HG02884 (cell line): Measurements from ENCODE around the gene PEX10.

Source experiments
- ATAC-seq: cut with Tn5 transposase; IDR thresholded peaks from one replicate; pipeline ENCODE4 v1.9.1; 2021; ENCODE audit warnings: mild to moderate bottlenecking, moderate library complexity; ENCODE audit not compliant: unreplicated experiment

Gene PEX10

DNA sequence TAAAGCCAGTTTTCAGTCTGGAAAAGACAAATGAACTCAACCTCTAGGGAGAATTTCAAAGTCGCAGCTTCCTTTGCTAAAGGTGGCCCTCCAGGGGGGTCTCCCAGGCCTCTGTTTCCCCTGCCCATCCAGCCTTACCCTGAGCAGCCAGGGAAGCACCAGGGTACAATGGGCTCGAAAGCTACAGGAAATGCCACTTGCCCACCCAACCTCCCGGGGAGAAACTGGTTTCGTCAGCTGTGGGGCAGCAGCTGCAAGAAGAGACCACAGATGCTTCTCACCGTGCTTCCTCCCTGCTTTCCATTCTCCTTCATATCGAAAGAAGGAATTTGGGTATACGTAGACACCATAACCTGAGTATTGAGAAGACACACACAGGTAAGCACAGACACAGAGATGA, 22.7 kb downstream of the PEX10 start:
- ATAC-seq, result no peak

GRCh38 chr1:2388004-2388913, 24.1 kb downstream of the PEX10 start:
- no peak for ATAC-seq

DNA sequence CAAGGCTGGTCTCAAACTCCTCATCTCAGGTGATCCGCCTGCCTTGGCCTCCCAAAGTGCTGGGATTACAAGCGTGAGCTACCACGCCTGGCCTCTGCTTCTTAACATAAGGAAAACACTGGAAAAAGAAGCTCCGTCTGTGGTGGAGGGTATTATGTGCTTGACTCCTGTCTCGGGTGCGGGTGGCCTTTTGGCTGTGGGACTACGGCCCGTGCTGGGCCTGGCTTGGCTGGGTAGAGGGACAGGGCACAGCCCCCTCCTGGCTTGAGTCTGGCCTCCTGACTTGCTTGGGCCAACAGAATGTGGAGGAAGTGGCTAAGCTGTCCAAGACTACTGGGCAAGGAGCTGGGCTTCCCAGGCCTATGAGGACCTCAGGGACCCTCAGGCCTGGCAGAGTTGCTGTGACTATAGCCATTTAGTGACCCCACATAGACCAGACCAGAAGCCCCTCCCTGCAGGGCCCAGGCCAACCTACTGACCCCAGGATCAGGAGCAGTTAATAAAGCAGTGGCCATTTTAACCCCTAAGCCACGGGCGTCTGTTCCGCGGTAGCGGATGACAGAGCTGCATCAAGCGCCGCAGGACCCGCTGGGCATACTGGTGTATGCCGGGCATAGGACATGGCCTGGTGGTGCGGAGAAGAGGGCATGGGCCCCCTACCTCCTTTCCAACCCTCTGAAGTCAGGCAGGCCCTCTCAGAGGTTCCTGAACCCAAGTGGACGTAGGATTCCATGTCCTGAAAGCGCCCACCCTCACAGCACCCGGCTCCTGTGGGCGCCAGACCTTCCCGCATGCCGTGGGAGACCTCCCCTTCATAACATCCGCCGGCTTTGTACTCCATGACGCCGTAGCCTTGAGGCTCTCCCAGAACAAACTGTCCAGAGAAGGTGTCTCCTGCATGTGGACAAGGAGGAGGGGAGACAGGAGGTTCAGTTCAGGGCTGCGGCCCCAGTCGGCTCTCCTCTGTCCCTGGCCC, 25.4 kb downstream of the PEX10 start:
- ATAC-seq, result no peak

GRCh38 chr1:2385606-2386280, 26.6 kb downstream of the PEX10 start:
- ATAC-seq, result no peak

DNA sequence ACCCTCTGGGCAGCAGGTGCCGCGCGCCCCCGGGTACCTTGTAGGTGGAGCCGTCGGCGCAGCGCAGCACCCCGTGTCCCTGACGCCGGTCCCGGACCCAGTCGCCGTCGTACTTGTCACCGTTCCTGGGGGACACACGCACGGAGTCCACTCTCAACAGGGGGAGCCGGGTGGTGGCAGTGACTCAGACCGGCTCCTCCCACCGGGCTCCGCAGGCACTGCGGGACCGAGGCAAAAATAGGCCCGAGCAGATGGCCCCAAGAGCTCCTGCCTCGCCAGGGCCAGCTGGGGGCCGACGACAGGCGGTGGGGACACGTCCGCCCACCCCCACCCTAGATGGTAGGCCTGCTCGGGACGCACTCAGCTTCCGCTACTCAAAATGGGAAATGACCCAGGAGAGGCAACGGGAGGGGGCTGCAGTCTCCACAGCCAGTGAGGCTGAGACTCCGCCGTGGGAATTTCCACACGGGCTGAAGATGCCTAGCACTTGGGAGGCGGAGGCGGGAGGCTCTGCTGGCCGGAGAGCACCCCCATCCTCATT, 27.4 kb downstream of the PEX10 start:
- ATAC-seq, result no peak

- ATAC-seq, result no peak
These were observed 28.1 kb downstream of the PEX10 start for GRCh38 chr1:2384130-2384860.

DNA sequence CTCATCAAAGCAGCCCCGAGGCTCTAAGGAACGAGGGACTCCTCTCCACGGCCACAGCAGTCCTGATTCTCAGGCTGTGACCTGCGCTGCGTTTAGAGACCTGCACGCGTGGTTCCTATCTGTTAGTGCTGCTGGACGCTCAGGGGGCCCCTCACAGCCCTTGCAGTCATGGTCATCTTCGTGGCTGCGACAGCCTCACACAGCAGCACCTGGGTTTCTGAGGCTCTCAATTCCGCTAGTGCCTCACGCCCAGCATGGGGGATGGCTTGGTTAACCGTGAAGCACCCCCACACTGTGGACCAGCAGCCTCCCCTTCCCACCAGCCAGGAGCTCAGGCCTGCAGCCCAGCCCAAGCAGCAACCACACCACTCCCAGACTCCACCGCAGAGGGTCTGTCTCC, 28.8 kb downstream of the PEX10 start:
- ATAC-seq, result no peak

DNA sequence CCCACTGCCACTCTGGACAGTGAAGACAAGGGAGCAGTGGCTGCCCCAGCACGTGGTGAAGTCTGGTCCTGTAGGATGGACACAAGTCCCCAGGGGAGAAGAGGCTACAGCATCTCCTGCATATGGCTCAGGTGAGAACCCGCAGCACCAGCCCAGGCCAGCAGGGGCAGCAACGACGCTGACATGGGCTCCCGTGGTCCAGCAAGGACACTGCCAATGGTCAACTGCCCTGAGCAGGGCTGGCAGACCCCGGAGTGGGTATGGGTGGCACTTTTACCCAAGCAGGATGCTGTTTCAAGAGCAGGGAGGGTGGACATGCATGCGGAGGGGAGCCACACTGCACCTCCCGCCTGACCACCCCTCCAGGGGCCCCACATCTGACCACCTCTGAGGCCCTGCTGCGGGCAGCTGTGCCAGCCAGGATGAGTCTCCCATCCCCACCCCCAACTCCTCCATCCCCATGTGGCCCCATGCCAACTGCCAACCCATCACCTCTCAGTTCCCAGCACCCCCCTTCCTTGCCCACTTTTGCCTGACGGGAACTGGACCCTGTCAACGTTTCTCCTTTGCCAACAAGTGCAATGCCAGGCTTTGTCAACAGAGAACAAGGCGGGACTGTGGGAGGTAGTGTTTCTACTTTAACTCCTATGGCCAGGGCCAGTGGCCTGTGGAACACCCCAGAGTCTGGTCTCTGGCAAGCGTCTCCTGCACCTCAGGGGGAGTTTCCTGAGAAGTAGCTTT, 29.6 kb downstream of the PEX10 start:
- ATAC-seq, result no peak

DNA sequence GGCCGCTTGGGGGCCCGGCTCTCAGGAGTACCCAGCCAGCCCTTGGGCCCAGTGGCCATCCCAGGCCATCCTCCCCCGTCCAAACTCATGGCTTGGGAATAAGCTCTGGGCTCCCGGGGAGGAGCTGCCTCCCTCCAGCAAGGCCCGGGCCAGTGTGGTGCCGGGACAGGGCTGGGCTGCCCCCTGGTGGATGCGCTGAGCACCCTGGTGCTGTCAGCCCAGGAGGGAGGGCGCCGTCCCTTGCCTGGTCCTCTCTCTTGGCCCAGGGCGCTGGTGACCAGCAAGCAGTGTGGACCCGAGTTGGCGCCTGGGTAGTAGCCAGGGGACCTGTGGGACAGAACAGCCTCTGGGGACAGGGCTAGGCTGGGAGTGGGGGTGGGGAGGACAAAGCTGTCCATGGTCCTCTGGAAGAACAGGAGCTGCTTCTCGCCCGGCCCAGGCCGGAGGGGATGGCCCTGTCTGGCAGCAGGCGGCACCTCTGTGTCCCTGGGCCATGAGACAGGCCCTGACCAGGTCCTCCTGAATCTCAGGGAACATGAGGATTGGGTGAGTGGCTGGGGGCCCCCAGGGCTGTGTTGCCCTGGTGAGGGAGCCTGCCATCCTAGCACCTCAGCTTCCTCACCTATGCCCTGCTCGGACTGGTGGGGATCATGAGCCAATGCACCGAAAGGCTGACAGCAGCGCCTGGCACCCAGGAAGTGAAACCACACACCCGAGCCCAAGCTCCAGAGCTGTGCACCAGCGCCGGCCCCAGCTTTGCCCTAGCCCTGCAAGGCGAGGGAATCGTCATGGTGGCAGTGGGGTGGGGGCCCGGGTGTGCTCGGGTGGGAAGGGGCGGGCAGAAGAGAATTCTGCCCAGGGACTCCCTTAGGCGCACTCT, 30.4 kb downstream of the PEX10 start:
- peak; percentile 57 for ATAC-seq

DNA sequence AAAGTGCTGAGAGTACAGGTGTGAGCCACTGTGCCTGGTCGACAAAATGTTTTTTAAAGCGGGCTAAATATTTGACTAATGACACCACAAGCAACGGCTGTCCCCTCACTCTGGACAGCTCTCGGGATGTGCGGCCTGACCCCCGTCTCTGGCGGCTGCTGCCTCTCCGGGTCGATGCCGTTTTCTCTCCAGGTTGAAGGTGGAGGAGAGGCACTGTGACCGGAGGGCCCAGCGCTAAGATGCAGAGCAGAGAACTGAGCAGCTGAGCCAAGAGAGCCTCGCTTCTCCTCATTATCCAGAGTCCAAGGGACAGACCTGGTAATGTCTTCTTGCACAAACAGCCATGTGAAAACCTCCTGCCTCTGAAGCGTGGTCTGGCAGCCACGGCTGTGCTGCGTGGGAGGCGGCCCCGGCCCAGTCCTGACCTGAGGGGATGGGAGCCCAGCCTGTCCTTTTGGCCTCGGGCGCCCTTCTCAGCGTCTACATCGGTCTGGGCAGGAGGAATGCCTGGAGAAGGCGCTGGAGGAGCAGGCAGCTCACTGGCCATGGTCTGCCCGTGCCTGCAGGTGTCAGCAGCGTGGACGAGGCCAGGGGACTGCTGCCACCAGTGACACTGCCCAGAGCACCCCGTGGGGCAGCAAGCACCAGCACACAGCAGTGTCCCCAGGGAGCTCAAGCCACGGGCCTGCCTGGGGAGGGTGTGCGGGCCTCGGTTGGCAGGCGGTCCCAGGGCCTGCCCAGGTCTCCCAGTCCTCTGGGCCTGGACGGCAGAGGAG, 31.4 kb downstream of the PEX10 start:
- no peak for ATAC-seq

- no peak for ATAC-seq
These were observed 32.5 kb downstream of the PEX10 start for GRCh38 chr1:2379733-2380404.

GRCh38 chr1:2378956-2379732, 33.2 kb downstream of the PEX10 start:
- ATAC-seq, result no peak

DNA sequence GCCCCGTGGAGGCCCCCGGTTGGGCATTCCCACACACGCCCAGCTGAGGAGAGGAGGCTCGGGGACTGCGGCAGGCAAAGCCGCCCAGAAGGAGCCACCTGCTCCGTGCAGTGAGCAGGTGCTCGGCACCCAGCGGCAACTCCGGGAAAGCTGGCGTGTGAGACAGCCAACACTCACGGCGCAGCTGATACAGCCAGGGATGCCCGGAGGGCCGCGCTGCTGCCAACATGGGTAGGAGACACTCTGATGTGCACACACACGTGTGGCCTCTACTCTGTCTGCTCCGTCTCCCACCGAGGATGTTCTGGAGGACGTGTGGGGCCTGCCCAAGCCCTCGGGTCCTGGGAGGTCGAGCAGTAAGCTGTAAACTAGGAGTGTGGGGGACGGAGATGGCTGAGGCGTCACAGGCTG, 33.9 kb downstream of the PEX10 start:
- no peak for ATAC-seq

DNA sequence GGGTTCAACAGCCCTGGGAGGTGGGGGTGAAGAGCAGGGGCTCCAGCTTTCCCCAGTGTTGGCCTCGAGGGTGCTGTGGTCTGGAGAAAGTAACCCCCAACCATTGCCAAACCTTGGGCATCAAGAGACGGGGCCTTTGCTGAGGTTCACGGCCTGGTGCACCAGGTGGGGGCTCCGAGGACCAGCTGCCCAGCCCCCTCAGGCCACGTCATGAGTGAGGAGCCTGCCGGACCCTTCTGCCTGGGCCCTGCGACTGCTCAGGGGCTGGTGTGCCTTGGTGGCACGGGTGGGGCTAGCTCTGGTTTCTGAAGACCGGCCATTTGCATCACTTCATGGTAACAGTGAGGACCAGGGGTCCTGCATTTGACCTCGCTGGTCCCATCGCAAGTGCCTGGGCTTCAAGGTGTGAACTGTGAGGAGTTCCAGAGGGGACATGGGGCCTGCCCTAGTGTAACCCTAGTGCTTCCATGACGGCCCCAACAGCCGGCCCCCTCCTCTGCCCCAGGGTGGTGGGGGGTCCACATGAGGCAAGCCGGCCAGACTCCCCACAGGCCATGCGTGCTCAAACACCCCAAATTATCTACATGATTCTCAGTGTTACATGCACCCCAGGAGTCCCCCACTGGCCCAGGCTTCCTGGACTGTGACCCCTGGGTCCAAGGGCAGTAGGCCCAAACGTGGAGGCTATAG, 34.5 kb downstream of the PEX10 start:
- no peak for ATAC-seq

GRCh38 chr1:2376931-2377672, 35.3 kb downstream of the PEX10 start:
- ATAC-seq, result no peak
